Activated CD8-positive, alpha-beta memory T cell treated with anti-CD3 and anti-CD28 coated beads for 36 hours (primary cell): ENCODE results near the gene EARS2. TPM values are rescaled to one million over a fixed set of nuclear protein-coding genes. Genes with fewer than 3 reads are reported as not detected.

Experiments used
- total RNA-seq, 2 experiments: library from RNA; stranded (reverse); gene quantifications; one replicate each; pipeline ENCODE4 v1.2.3, GENCODE V29; 2021

The EARS2 gene
- total RNA-seq, 2 experiments from 2014 or later = 25.6 to 28.2 TPM

Other genes starting within 250 kb of the EARS2 start
- 10 to 100 TPM; 16.5 to 18.3 TPM for gene COG7, start 104.2 kb downstream of the EARS2 start, total RNA-seq
- 10 to 100 TPM; 90.4 to 95.6 TPM for gene GGA2, start 46.9 kb downstream of the EARS2 start, total RNA-seq
- 10 to 100 TPM; 56.7 to 62.3 TPM for gene UBFD1, start 377 bp upstream of the EARS2 start, total RNA-seq
- gene NDUFAB1, start 39.0 kb upstream of the EARS2 start, total RNA-seq = 100 to 1,000 TPM; 182 to 186 TPM
- 10 to 100 TPM; 29.4 to 29.8 TPM for gene PALB2, start 84.0 kb upstream of the EARS2 start, total RNA-seq
- 10 to 100 TPM; 88.3 to 89.5 TPM for gene DCTN5, start 84.1 kb upstream of the EARS2 start, total RNA-seq
- gene PLK1, start 121.5 kb upstream of the EARS2 start, total RNA-seq = 10 to 100 TPM; 63.9 to 65.0 TPM
- not detected for gene ERN2, start 155.9 kb upstream of the EARS2 start, total RNA-seq
- gene CHP2, start 197.7 kb upstream of the EARS2 start, total RNA-seq = not detected